ENCODE measurements around the gene GNAS.

Gene GNAS

DNA sequence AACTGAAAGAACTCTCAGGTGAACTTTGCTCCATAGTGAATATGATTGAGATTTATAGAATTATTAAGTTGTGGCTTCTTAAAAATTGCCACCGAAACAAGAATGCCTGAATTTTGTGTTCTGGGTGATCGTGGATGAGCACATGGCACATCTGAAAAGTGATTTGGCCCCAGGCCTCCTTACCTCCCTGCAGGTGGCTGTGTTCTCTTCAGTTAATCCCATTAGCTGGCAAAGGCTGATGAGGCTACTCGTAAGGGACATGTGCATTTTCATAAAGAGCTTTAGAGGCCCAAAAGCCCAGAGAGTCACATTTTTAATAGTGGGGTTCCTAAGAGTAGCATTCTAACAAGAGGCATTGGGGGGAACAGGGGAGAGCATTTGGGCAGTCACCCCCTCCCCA, 22.6 kb downstream of the GNAS start:
- DNase-seq (ENCODE audit: insufficient read length, low spot score) = no peak
- FAIRE-seq = no peak
- TF ChIP-seq POLR2A (IDR thresholded peaks at IDR 0.05; ENCODE audit: low read depth, low read length) = no peak

DNA sequence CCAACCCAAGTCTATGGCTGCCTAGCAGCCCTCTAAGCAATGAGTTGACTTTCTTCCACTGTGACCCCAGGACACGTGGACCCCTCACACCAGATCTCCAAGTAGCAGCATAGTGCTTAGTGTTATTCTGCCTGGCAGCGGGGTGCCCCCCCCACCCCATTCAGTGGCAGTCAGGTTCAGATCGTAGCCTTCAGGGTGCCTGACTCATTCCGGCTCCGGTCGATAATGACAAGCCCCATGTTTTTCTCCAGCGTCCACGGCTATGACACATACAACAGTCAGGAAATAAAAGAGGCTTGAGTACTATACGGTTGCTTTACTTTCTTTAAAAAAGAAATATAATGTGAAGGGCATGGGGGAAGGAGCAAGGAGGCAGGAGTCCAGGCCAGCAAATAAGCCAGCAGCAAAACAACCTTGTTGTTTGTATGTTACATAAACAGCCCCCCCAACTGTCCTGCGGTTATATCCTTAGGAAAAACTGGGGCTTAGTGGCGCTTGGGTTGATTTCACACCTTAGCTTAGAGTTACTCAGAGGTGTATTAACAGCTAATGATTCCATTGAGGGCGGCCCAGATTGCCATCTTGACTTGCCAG, 23.1 kb downstream of the GNAS start:
- no peak for FAIRE-seq
- TF ChIP-seq POLR2A (IDR thresholded peaks at IDR 0.05; ENCODE audit: low read depth, low read length) = no peak
- DNase-seq (ENCODE audit: insufficient read length, low spot score) = peak; percentile 90

GRCh38 chr20:58876437-58876836, 23.9 kb downstream of the GNAS start:
- DNase-seq (ENCODE audit: insufficient read length, low spot score) (no peak), FAIRE-seq (no peak)
- TF ChIP-seq POLR2A (IDR thresholded peaks at IDR 0.05; ENCODE audit: low read depth, low read length) = no peak

GRCh38 chr20:58877050-58877975, 24.8 kb downstream of the GNAS start:
- FAIRE-seq (no peak), DNase-seq (ENCODE audit: insufficient read length, low spot score) (no peak)
- no peak for TF ChIP-seq POLR2A (IDR thresholded peaks at IDR 0.05; ENCODE audit: low read depth, low read length)

- FAIRE-seq (no peak), DNase-seq (ENCODE audit: insufficient read length, low spot score) (no peak)
- TF ChIP-seq POLR2A (IDR thresholded peaks at IDR 0.05; ENCODE audit: low read depth, low read length) = no peak
Observed at GRCh38 chr20:58877976-58878360, 25.5 kb downstream of the GNAS start.

DNA sequence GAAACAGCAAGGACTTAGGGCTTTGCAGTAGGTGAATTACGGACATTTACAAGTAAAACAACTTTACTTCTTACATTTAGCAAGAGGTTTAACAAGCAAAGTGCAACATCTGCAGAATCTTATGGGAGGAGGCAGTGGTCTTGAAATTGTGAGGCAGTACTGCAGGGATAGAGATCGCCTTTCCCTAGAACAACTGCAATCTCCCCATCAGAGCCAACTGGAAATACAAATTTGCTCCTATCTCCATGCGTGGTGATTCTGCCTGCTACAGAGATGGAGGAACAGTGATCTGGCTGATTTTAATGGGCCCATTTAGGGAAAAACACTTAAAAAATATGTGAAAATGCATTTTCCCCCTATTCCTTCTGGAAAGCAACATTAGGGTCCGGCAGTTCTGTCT, 25.9 kb downstream of the GNAS start:
- FAIRE-seq (no peak), DNase-seq (ENCODE audit: insufficient read length, low spot score) (no peak)
- no peak for TF ChIP-seq POLR2A (IDR thresholded peaks at IDR 0.05; ENCODE audit: low read depth, low read length)

DNA sequence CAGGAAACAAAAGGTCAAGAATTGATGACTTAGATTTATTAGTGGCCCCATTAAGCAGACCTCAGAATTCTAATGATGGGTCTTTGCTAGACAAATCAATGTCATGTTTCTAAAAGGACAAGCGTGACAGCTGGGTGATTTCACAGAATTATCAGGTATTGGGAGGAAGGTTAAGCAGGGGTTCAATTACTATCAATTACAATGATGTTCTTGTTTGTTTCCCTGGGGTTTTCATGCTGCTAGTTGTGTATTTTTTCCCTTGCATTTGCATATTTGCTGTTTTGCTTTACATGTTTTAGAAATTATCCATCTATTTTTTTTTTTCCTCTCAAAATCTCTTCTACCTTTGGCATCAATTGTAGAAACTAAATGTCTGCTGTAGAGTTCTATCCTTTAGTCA, 27.9 kb downstream of the GNAS start:
- FAIRE-seq (no peak), DNase-seq (ENCODE audit: insufficient read length, low spot score) (no peak)
- no peak for TF ChIP-seq POLR2A (IDR thresholded peaks at IDR 0.05; ENCODE audit: low read depth, low read length)

- FAIRE-seq (no peak), DNase-seq (ENCODE audit: insufficient read length, low spot score) (no peak)
- no peak for TF ChIP-seq POLR2A (IDR thresholded peaks at IDR 0.05; ENCODE audit: low read depth, low read length)
Observed at GRCh38 chr20:58880994-58881752, 28.7 kb downstream of the GNAS start.

DNA sequence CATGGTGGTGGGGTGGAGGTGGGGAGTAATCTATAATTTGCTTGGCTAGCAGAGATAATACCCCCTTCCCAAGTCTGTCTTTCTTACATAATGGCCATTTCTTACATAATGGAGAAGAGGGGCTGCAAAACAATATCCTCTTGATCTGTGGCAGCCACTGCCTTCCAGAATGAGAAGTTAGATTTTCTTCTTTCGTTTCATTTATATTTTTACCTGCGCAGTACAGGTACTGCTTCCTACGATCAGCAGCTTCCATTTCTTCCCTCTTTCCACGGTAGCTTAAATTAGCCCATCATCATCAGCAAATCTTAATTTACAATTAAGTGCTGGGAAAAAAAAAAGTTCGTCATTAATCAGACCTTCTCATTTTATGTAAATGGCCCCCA, 30.2 kb downstream of the GNAS start:
- no peak for DNase-seq (ENCODE audit: insufficient read length, low spot score)
- FAIRE-seq = no peak
- TF ChIP-seq POLR2A (IDR thresholded peaks at IDR 0.05; ENCODE audit: low read depth, low read length) = no peak

DNA sequence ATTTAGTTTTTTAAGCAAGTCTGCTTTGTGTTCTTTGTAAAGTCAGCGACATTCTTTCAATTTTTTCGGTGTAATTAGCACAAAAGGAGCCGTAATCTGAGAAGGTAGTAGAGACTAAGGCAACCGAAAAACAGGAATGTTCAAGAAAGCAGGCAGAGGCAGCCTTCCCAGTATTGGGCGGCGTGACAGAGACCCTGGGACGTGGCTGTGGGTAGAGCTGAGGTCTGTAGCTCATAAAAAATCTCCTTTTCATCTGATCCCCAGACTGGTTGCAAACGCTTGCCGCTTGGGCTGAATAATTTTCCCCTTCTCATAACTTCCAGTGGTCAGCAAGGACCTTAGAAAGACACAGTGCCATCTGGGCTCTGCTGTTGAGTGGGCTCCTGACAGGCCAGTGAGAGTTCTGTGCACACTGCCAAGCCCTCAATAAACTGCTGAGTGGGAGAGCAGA, 30.8 kb downstream of the GNAS start:
- FAIRE-seq (no peak), DNase-seq (ENCODE audit: insufficient read length, low spot score) (no peak)
- TF ChIP-seq POLR2A (IDR thresholded peaks at IDR 0.05; ENCODE audit: low read depth, low read length) = no peak

- no peak for FAIRE-seq
- no peak for TF ChIP-seq POLR2A (IDR thresholded peaks at IDR 0.05; ENCODE audit: low read depth, low read length)
Observed at GRCh38 chr20:58884966-58885365, 32.5 kb downstream of the GNAS start.

GRCh38 chr20:58886546-58886945, 34.0 kb downstream of the GNAS start:
- FAIRE-seq = no peak
- DNase-seq (ENCODE audit: insufficient read length, low spot score) = no peak
- no peak for TF ChIP-seq POLR2A (IDR thresholded peaks at IDR 0.05; ENCODE audit: low read depth, low read length)

More at GRCh38 chr20:58884966-58885365, 32.5 kb downstream of the GNAS start:
- no peak for DNase-seq (ENCODE audit: insufficient read length, low spot score)

DNA sequence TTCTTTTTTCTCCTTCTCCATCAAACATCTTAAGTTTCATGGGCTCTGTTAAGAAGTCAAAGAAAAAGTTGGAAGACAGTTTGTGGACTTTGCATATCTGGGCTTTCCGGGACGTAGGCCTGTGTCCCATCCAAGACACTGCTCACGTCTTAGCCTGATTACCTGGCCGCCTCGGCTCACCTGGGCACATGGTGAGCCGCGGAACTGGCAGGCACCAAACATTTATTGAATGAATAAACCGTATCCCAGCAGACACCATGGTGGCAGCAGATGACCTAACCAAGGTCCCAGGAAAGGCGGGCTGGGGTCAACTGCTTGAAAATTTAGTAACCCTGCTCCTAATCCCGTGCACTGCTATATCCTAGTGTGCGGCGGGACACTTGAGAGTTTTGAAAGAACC, 35.6 kb downstream of the GNAS start:
- no peak for TF ChIP-seq POLR2A (IDR thresholded peaks at IDR 0.05; ENCODE audit: low read depth, low read length)
- FAIRE-seq = no peak
- DNase-seq (ENCODE audit: insufficient read length, low spot score) = no peak
